Lower lobe of right lung (tissue), 2 donors: Measurements from ENCODE around the gene DEPDC5. TPM values are rescaled to one million over a fixed set of nuclear protein-coding genes. Genes with fewer than 3 reads are reported as not detected.
"Not testable (repeated sequence)": the region's sequence is repeated elsewhere in the genome, so short reads cannot be mapped to it uniquely, and the experiment has no call there.

Experiments used
- ATAC-seq, 2 donors: fragments of 200-7000 bp; cut with Tn5 transposase; one replicate each; pipeline ENCODE4 v1.9.1; 2020 to 2022; ENCODE audit warnings: mild to moderate bottlenecking in 2 of 2, moderate library complexity in 2 of 2
- DNase-seq: peaks from one replicate; pipeline ENCODE4 v3.0.0-alpha.2; 2020
- H3K27ac ChIP-seq: fragments of 200-600 bp; one replicate; pipeline ENCODE4 v1.8.0; 2022
- H3K27me3 ChIP-seq: fragments of 200-600 bp; one replicate; pipeline ENCODE4 v1.8.0; 2022; ENCODE audit warnings: low read depth
- H3K36me3 ChIP-seq: fragments of 200-600 bp; one replicate; pipeline ENCODE4 v1.8.0; 2022; ENCODE audit warnings: mild to moderate bottlenecking
- H3K4me1 ChIP-seq: fragments of 200-600 bp; one replicate; pipeline ENCODE4 v1.8.0; 2022
- H3K4me3 ChIP-seq: fragments of 200-600 bp; one replicate; pipeline ENCODE4 v1.8.0; 2022; ENCODE audit warnings: mild to moderate bottlenecking
- H3K9me3 ChIP-seq: fragments of 200-600 bp; one replicate; pipeline ENCODE4 v1.8.0; 2022
- intact Hi-C: fragments of 100-400 bp; cut with DNase I; formaldehyde crosslinking; loops from one replicate; pipeline ENCODE4 v1.11.0; 2022
- total RNA-seq: library from RNA; stranded (reverse); fragmentation: NEBNext Ultra II Directional; extraction: Animal tissue kit (Norgen Biotek cat#: 25700); gene quantifications from one replicate; pipeline ENCODE4 v1.2.1, GENCODE V29; 2021
- TF ChIP-seq, protein P1 (sequence below): fragments of 200-600 bp; IDR thresholded peaks from one replicate; pipeline ENCODE4 v1.8.0; 2022; ENCODE audit warnings: antibody characterized with exemption, mild to moderate bottlenecking
- donor health status: DM: no; HTN: yes; CAD: no; lungs with severe emphysema.

The DEPDC5 gene
- total RNA-seq, 1 donor from 2014 or later = 29.0 TPM

GRCh38 chr22:31812977-31813605, 59.3 kb downstream of the DEPDC5 start:
- DNase-seq (no peak), ATAC-seq (no peak)
- Histone ChIP-seq H3K4me3 (no peak overlapping the region), H3K27ac (no peak overlapping the region), H3K27me3 (no peaks in the 10 kb centered on the region), H3K4me1 (no peaks in the 10 kb centered on the region), H3K36me3 (peaks cover 96% of the 10 kb centered on the region), H3K9me3 (no peaks in the 10 kb centered on the region)
- intact Hi-C loops = no loop called here
- TF ChIP-seq, protein P1, sequence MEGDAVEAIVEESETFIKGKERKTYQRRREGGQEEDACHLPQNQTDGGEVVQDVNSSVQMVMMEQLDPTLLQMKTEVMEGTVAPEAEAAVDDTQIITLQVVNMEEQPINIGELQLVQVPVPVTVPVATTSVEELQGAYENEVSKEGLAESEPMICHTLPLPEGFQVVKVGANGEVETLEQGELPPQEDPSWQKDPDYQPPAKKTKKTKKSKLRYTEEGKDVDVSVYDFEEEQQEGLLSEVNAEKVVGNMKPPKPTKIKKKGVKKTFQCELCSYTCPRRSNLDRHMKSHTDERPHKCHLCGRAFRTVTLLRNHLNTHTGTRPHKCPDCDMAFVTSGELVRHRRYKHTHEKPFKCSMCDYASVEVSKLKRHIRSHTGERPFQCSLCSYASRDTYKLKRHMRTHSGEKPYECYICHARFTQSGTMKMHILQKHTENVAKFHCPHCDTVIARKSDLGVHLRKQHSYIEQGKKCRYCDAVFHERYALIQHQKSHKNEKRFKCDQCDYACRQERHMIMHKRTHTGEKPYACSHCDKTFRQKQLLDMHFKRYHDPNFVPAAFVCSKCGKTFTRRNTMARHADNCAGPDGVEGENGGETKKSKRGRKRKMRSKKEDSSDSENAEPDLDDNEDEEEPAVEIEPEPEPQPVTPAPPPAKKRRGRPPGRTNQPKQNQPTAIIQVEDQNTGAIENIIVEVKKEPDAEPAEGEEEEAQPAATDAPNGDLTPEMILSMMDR = no peak

GRCh38 chr22:31813898-31814297, 60.1 kb downstream of the DEPDC5 start:
- H3K27ac ChIP-seq, H3K4me1 ChIP-seq, H3K27me3 ChIP-seq, H3K9me3 ChIP-seq, H3K4me3 ChIP-seq, ATAC-seq, DNase-seq, intact Hi-C loops: not testable (repeated sequence)
- peaks cover 96% of the 10 kb centered on the region for H3K36me3 ChIP-seq

GRCh38 chr22:31814942-31815341, 61.1 kb downstream of the DEPDC5 start:
- ATAC-seq (no peak), DNase-seq (no peak)
- Histone ChIP-seq H3K36me3 (peaks cover 97% of the 10 kb centered on the region), H3K9me3 (no peaks in the 10 kb centered on the region), H3K4me3 (no peak overlapping the region), H3K27me3 (no peaks in the 10 kb centered on the region), H3K4me1 (no peaks in the 10 kb centered on the region), H3K27ac (no peak overlapping the region)
- intact Hi-C loops = no loop called here
- TF ChIP-seq, protein P1 = no peak

DNA sequence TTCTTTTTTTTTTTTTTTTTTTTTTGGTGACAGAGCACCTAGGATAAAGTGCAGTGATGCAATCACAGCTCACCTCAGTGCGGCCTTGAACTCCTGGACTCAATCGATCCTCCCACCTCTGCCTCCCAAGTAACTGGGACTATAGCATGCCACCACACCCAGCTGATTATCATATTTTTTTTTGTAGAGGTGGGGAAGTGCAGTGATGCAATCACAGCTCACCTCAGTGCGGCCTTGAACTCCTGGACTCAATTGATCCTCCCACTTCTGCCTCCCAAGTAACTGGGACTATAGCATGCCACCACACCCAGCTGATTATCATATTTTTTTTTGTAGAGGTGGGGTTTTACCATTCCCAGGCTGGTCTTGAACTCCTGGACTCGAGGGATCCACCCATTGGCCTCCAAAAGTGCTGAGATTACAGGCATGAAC, 61.6 kb downstream of the DEPDC5 start:
- H3K4me3 ChIP-seq, intact Hi-C loops: not testable (repeated sequence)
- peaks cover 97% of the 10 kb centered on the region for H3K36me3 ChIP-seq

GRCh38 chr22:31816750-31817149, 62.9 kb downstream of the DEPDC5 start:
- no peak for ATAC-seq

More for the DNA sequence above, 61.6 kb downstream of the DEPDC5 start:
- not testable (repeated sequence) for H3K4me1 ChIP-seq, H3K9me3 ChIP-seq, H3K27ac ChIP-seq, DNase-seq, H3K27me3 ChIP-seq, ATAC-seq

GRCh38 chr22:31818481-31819392, 64.9 kb downstream of the DEPDC5 start:
- Histone ChIP-seq H3K27me3 (no peaks in the 10 kb centered on the region), H3K27ac (no peak overlapping the region), H3K9me3 (no peaks in the 10 kb centered on the region), H3K4me3 (no peak overlapping the region), H3K36me3 (peaks cover 100% of the 10 kb centered on the region), H3K4me1 (no peaks in the 10 kb centered on the region)
- intact Hi-C loops = no loop called here
- DNase-seq (no peak), ATAC-seq (no peak)
- TF ChIP-seq, protein P1 = no peak

More at GRCh38 chr22:31816750-31817149, 62.9 kb downstream of the DEPDC5 start:
- H3K9me3 ChIP-seq = no peaks in the 10 kb centered on the region
- no peak overlapping the region for H3K27ac ChIP-seq
- no peak overlapping the region for H3K4me3 ChIP-seq
- DNase-seq = no peak
- TF ChIP-seq, protein P1 = no peak
- H3K36me3 ChIP-seq = peaks cover 97% of the 10 kb centered on the region
- H3K27me3 ChIP-seq = no peaks in the 10 kb centered on the region
- H3K4me1 ChIP-seq = no peaks in the 10 kb centered on the region
- intact Hi-C loops = no loop called here
